H9 (cell line): Measurements from ENCODE around the gene DMXL2. TPM values are rescaled to one million over a fixed set of nuclear protein-coding genes. Genes with fewer than 3 reads are reported as not detected.

ENCODE experiments used
- DNase-seq: peaks from one replicate; pipeline ENCODE4 v3.0.0-alpha.2; 2017
- H2AFZ ChIP-seq: one replicate; pipeline ENCODE4 v1.6.1; 2013; ENCODE audit warnings: mild to moderate bottlenecking, low read length, control low read depth, moderate library complexity
- H2AK5ac ChIP-seq: 2 replicates; pipeline ENCODE4 v1.6.1; 2013; ENCODE audit warnings: low read length, control low read depth, mixed read lengths; ENCODE audit not compliant: insufficient read length
- H2BK120ac ChIP-seq: one replicate; pipeline ENCODE4 v1.6.1; 2013; ENCODE audit warnings: low read depth, mild to moderate bottlenecking, low read length, control low read depth, inconsistent platforms; ENCODE audit not compliant: poor library complexity, severe bottlenecking
- H2BK12ac ChIP-seq: 2 replicates; pipeline ENCODE4 v1.6.1; 2013; ENCODE audit warnings: low read length, control low read depth, mixed read lengths, low read depth; ENCODE audit not compliant: insufficient read length
- H2BK15ac ChIP-seq: 2 replicates; pipeline ENCODE4 v1.6.1; 2013; ENCODE audit warnings: low read depth, low read length, control low read depth
- H2BK20ac ChIP-seq: one replicate; pipeline ENCODE4 v1.6.1; 2013; ENCODE audit warnings: low read depth, mild to moderate bottlenecking, low read length, control low read depth, inconsistent platforms; ENCODE audit not compliant: poor library complexity, severe bottlenecking
- H2BK5ac ChIP-seq: 2 replicates; pipeline ENCODE4 v1.6.1; 2013; ENCODE audit warnings: low read length, control low read depth, mixed read lengths; ENCODE audit not compliant: insufficient read length
- H3K14ac ChIP-seq: 2 replicates; pipeline ENCODE4 v1.6.1; 2013; ENCODE audit warnings: low read length, control low read depth; ENCODE audit not compliant: insufficient read depth
- H3K18ac ChIP-seq: 2 replicates; pipeline ENCODE4 v1.6.1; 2013; ENCODE audit warnings: low read depth, mild to moderate bottlenecking, mixed read lengths, low read length, control low read depth; ENCODE audit not compliant: insufficient read length
- H3K23ac ChIP-seq: 2 replicates; pipeline ENCODE4 v1.6.1; 2013; ENCODE audit warnings: low read length, control low read depth, mixed read lengths, low read depth; ENCODE audit not compliant: insufficient read length
- H3K23me2 ChIP-seq: 2 replicates; pipeline ENCODE4 v1.6.1; 2013; ENCODE audit warnings: low read depth, mild to moderate bottlenecking, mixed read lengths, low read length, control low read depth; ENCODE audit not compliant: insufficient read length, poor library complexity, severe bottlenecking
- H3K27ac ChIP-seq: 2 replicates; pipeline ENCODE4 v1.5.1; 2013; ENCODE audit warnings: low read length, control low read depth, mixed read lengths, low read depth; ENCODE audit not compliant: insufficient read length
- H3K27me3 ChIP-seq: 2 replicates; pipeline ENCODE4 v1.6.1; 2013; ENCODE audit warnings: low read length, control low read depth, inconsistent platforms; ENCODE audit not compliant: insufficient read depth
- H3K4ac ChIP-seq: 2 replicates; pipeline ENCODE4 v1.6.1; 2013; ENCODE audit warnings: low read depth, mild to moderate bottlenecking, control low read depth, inconsistent platforms, low read length, moderate library complexity
- H3K4me1 ChIP-seq: 2 replicates; pipeline ENCODE4 v1.6.1; 2013; ENCODE audit warnings: low read length, control low read depth, inconsistent platforms; ENCODE audit not compliant: insufficient read depth
- H3K4me2 ChIP-seq: 2 replicates; pipeline ENCODE4 v1.6.1; 2013; ENCODE audit warnings: low read length, control low read depth, mixed read lengths; ENCODE audit not compliant: insufficient read length, insufficient read depth
- H3K56ac ChIP-seq: 2 replicates; pipeline ENCODE4 v1.6.1; 2013; ENCODE audit warnings: low read depth, mild to moderate bottlenecking, mixed read lengths, low read length, control low read depth; ENCODE audit not compliant: insufficient read length
- H3K79me1 ChIP-seq: 2 replicates; pipeline ENCODE4 v1.6.1; 2013; ENCODE audit warnings: low read depth, mild to moderate bottlenecking, moderate library complexity, low read length, control low read depth, inconsistent platforms; ENCODE audit not compliant: insufficient read depth, poor library complexity, severe bottlenecking
- H3K79me2 ChIP-seq: 2 replicates; pipeline ENCODE4 v1.6.1; 2013; ENCODE audit warnings: low read length, control low read depth, inconsistent platforms; ENCODE audit not compliant: insufficient read depth
- H3K9ac ChIP-seq: 2 replicates; pipeline ENCODE4 v1.6.1; 2013; ENCODE audit warnings: low read length, control low read depth, mixed read lengths; ENCODE audit not compliant: insufficient read length; ENCODE audit errors: extremely low read depth
- H3K9me3 ChIP-seq: one replicate; pipeline ENCODE4 v1.6.1; 2013; ENCODE audit warnings: low read depth, low read length, inconsistent platforms; ENCODE audit not compliant: control insufficient read depth
- H3T11ph ChIP-seq: one replicate; pipeline ENCODE4 v1.6.1; 2013; ENCODE audit warnings: mild to moderate bottlenecking, low read length, control low read depth, inconsistent platforms
- H4K20me1 ChIP-seq: one replicate; pipeline ENCODE4 v1.6.1; 2013; ENCODE audit not compliant: control insufficient read depth, insufficient read length, insufficient read depth
- H4K5ac ChIP-seq: 2 replicates; pipeline ENCODE4 v1.6.1; 2013; ENCODE audit warnings: low read depth, mild to moderate bottlenecking, mixed read lengths, low read length, control low read depth; ENCODE audit not compliant: insufficient read length
- H4K8ac ChIP-seq: replicated peaks from 2 replicates; pipeline ENCODE4 v1.6.1; 2013; ENCODE audit warnings: low read length, control low read depth, mixed read lengths, low read depth; ENCODE audit not compliant: insufficient read length
- H4K91ac ChIP-seq: 2 replicates; pipeline ENCODE4 v1.6.1; 2013; ENCODE audit warnings: low read depth, mild to moderate bottlenecking, moderate library complexity, mixed read lengths, low read length, control low read depth; ENCODE audit not compliant: insufficient read length
- H3K27ac Mint-ChIP-seq, 3 experiments: 2 replicates in 2 of 3; 3 replicates in 1 of 3; pipeline ENCODE4 v1.8.0; 2020 to 2021; ENCODE audit warnings: mixed read lengths in 3 of 3, mild to moderate bottlenecking in 1 of 3, moderate library complexity in 1 of 3
- H3K27me3 Mint-ChIP-seq: 2 replicates; pipeline ENCODE4 v1.8.0; 2021; ENCODE audit warnings: low read depth, mild to moderate bottlenecking, moderate library complexity, mixed read lengths
- H3K36me3 Mint-ChIP-seq, 3 experiments: 2 replicates in 2 of 3; 3 replicates in 1 of 3; pipeline ENCODE4 v1.8.0; 2020 to 2021; ENCODE audit warnings: low read depth in 3 of 3, mixed read lengths in 3 of 3; ENCODE audit not compliant: insufficient read depth in 1 of 3
- H3K4me1 Mint-ChIP-seq, 2 experiments: 2 replicates each; pipeline ENCODE4 v1.8.0; 2020; ENCODE audit warnings: mixed read lengths in 2 of 2
- H3K4me3 Mint-ChIP-seq, 2 experiments: 2 replicates in 1 of 2; 3 replicates in 1 of 2; pipeline ENCODE4 v1.8.0; 2020 to 2021; ENCODE audit warnings: mild to moderate bottlenecking in 2 of 2, mixed read lengths in 2 of 2, moderate library complexity in 1 of 2
- H3K9me3 Mint-ChIP-seq, 2 experiments: 2 replicates in 1 of 2; 3 replicates in 1 of 2; pipeline ENCODE4 v1.8.0; 2020; ENCODE audit warnings: mild to moderate bottlenecking in 2 of 2, mixed read lengths in 2 of 2, moderate library complexity in 1 of 2
- CTCF ChIP-seq: fragments of 200-600 bp; sonication (generic); conservative IDR thresholded peaks from 3 replicates; pipeline ENCODE4 v1.8.0; 2021; ENCODE audit warnings: antibody characterized with exemption, mild to moderate bottlenecking
- WGBS: extraction: QIAGEN DNeasy Blood & Tissue Kit; methylation state at CpG from one replicate; pipeline ENCODE4 v1.1.7; 2013; ENCODE audit warnings: missing lambda C conversion rate, low lambda C conversion rate, mixed read lengths; ENCODE audit not compliant: insufficient read length; ENCODE audit errors: extremely low coverage; 5-methylcytosine and 5-hydroxymethylcytosine counted together
- total RNA-seq: library from RNA; stranded (reverse); gene quantifications from 2 replicates; pipeline ENCODE4 v1.2.1, GENCODE V29; 2021

Gene DMXL2
- total RNA-seq, 1 experiment from 2014 or later = 13.9 TPM

DNA sequence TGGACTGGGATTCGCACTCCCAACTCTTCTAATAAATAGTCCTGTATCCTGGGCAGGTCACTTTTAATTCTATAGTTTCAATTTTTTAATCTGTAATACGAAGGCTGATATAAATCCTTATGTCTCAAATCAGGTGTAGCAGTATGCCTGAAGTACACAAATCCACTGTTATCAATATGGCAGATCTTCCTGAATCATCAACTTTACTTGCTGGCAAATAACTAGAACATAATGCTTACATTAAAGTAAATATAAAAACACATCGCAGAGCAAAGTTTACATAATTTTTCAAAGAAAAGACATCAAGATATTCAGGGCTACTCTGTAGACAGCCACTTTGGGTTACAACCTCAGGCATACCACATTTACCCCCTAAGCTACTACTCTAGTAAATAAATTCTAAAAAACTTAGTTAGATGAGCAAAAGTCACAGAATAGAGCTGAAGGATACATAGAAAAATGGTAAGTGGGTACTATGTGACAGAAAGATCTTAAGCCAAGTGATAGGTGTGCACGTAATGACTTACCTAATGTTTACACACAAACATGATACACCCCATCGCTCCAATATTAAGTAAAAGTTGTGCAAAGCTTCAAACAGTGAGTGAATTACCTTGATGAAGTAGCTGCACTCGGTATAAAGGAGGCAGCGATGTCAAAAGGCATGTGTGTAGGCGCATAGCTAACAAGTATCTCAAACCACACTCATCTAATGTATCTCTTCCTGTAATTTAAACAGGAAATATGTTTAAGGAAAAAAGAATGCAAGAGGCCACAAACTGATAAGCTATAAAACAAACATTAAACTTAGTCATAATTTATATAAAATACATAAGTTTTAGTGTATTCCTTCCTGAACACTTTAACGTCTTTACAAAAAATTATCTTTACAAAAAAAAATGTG is 127.9 kb downstream of the DMXL2 start:
- no peaks in the 10 kb centered on the region for H3K4me1 Mint-ChIP-seq
- no CpG with 5 or more reads among the region's 9 CpGs for WGBS
- H3K4me2 ChIP-seq = no peak overlapping the region

More for the DNA sequence above, 127.9 kb downstream of the DMXL2 start:
- H2BK5ac ChIP-seq = no peak overlapping the region
- H3K79me2 ChIP-seq = no peaks in the 10 kb centered on the region
- H3K79me1 ChIP-seq = no peaks in the 10 kb centered on the region
- no peak for TF ChIP-seq CTCF
- no peak for DNase-seq
- no peak overlapping the region for H2AK5ac ChIP-seq
- H4K8ac ChIP-seq = no peak overlapping the region
- Mint-ChIP-seq H3K27ac (no peak overlapping the region), H3K36me3 (peaks cover 0 to 4% (median 0%) of the 10 kb centered on the region in 3 experiments; a peak in 2 of 7 replicates), H3K9me3 (no peaks in the 10 kb centered on the region), H3K27me3 (no peaks in the 10 kb centered on the region), H3K4me3 (no peak overlapping the region)
- no peak overlapping the region for H3T11ph ChIP-seq
- no peak overlapping the region for H3K56ac ChIP-seq
- H2BK120ac ChIP-seq = no peak overlapping the region
- H3K23ac ChIP-seq = no peak overlapping the region
- H3K9me3 ChIP-seq = no peaks in the 10 kb centered on the region
- H3K27me3 ChIP-seq = no peaks in the 10 kb centered on the region
- H3K9ac ChIP-seq = no peak overlapping the region
- H4K5ac ChIP-seq = no peak overlapping the region
- H4K20me1 ChIP-seq = no peaks in the 10 kb centered on the region
- no peaks in the 10 kb centered on the region for H3K4me1 ChIP-seq
- H3K18ac ChIP-seq = no peak overlapping the region
- H3K14ac ChIP-seq = no peak overlapping the region
- H3K23me2 ChIP-seq = no peaks in the 10 kb centered on the region
- no peak overlapping the region for H3K27ac ChIP-seq
- H3K4ac ChIP-seq = no peak overlapping the region
- H2BK12ac ChIP-seq = no peak overlapping the region
- H2BK20ac ChIP-seq = no peak overlapping the region
- no peak overlapping the region for H2AFZ ChIP-seq
- no peak overlapping the region for H4K91ac ChIP-seq
- H2BK15ac ChIP-seq = no peak overlapping the region
